HG03460 (cell line): ENCODE data around the gene HSDL1.

ENCODE experiments used
- ATAC-seq: cut with Tn5 transposase; IDR thresholded peaks from one replicate; pipeline ENCODE4 v1.9.1; 2021; ENCODE audit not compliant: unreplicated experiment

The HSDL1 gene

GRCh38 chr16:84084570-84085270, 60.3 kb downstream of the HSDL1 start:
- no peak for ATAC-seq

GRCh38 chr16:84082835-84083569, 62.0 kb downstream of the HSDL1 start:
- ATAC-seq: no peak

GRCh38 chr16:84082110-84082509, 62.9 kb downstream of the HSDL1 start:
- no peak for ATAC-seq

- no peak for ATAC-seq
Observed at GRCh38 chr16:84081446-84081989, 63.5 kb downstream of the HSDL1 start.

- ATAC-seq: no peak
Observed at GRCh38 chr16:84080813-84081212, 64.2 kb downstream of the HSDL1 start.

- ATAC-seq: no peak
Observed at GRCh38 chr16:84080378-84080777, 64.6 kb downstream of the HSDL1 start.

- no peak for ATAC-seq
Observed at GRCh38 chr16:84079664-84080063, 65.3 kb downstream of the HSDL1 start.

GRCh38 chr16:84075376-84075775, 69.6 kb downstream of the HSDL1 start:
- ATAC-seq: no peak

- no peak for ATAC-seq
Observed at GRCh38 chr16:84074721-84075120, 70.3 kb downstream of the HSDL1 start.
